Lung (tissue), 12 donors: ENCODE results near the gene VPS45. TPM values are rescaled to one million over a fixed set of nuclear protein-coding genes. Genes with fewer than 3 reads are reported as not detected.

Experiments used
- ATAC-seq: fragments of 200-7000 bp; cut with Tn5 transposase; one replicate; pipeline ENCODE4 v1.9.1; 2020; ENCODE audit warnings: moderate number of reproducible peaks; ENCODE audit not compliant: insufficient read depth, low FRiP score
- DNase-seq, 3 donors: peaks; one replicate each; pipeline ENCODE4 v3.0.0-alpha.2; 2013 to 2017
- H3K27ac ChIP-seq, 2 donors: one replicate each; pipeline ENCODE4 v1.5.1; 2013; ENCODE audit warnings: mild to moderate bottlenecking in 2 of 2, moderate library complexity in 2 of 2, control low read depth in 1 of 2, inconsistent platforms in 1 of 2, low read depth in 1 of 2, low read length in 1 of 2
- H3K27me3 ChIP-seq, 3 donors: one replicate each; pipeline ENCODE4 v1.5.1; 2013; ENCODE audit warnings: low read length in 2 of 3; ENCODE audit not compliant: control insufficient read depth in 3 of 3, insufficient read depth in 3 of 3
- H3K36me3 ChIP-seq, 4 donors: one replicate each; pipeline ENCODE4 v1.5.1; 2013; ENCODE audit warnings: low read length in 4 of 4, mild to moderate bottlenecking in 1 of 4, moderate library complexity in 1 of 4; ENCODE audit not compliant: control insufficient read depth in 4 of 4, insufficient read depth in 4 of 4
- H3K4me1 ChIP-seq, 5 donors: one replicate each; pipeline ENCODE4 v1.5.1; 2013; ENCODE audit warnings: low read length in 5 of 5, mild to moderate bottlenecking in 2 of 5, moderate library complexity in 1 of 5; ENCODE audit not compliant: control insufficient read depth in 5 of 5, insufficient read depth in 5 of 5
- H3K4me3 ChIP-seq: one replicate; pipeline ENCODE4 v1.5.1; 2013; ENCODE audit warnings: mild to moderate bottlenecking, control low read depth, moderate library complexity
- H3K9ac ChIP-seq, 2 donors: one replicate each; pipeline ENCODE4 v1.5.1; 2013; ENCODE audit warnings: low read length in 2 of 2, control low read depth in 1 of 2; ENCODE audit not compliant: insufficient read depth in 1 of 2
- H3K9me3 ChIP-seq, 4 donors: one replicate each; pipeline ENCODE4 v1.5.1; 2013; ENCODE audit warnings: low read length in 3 of 4, mild to moderate bottlenecking in 1 of 4, moderate library complexity in 1 of 4; ENCODE audit not compliant: control insufficient read depth in 4 of 4, insufficient read depth in 3 of 4
- CTCF ChIP-seq: IDR thresholded peaks from 2 replicates; pipeline ENCODE4 v1.5.1; 2012; ENCODE audit warnings: mild to moderate bottlenecking; ENCODE audit errors: control extremely low read depth, extremely low read depth
- WGBS, 2 donors: extraction: QIAGEN DNeasy Blood & Tissue Kit; methylation state at CpG; one replicate each; pipeline ENCODE4 v1.1.7; 2013; 5-methylcytosine and 5-hydroxymethylcytosine counted together
- polyA plus RNA-seq, 2 donors: library from polyadenylated mRNA; stranded (reverse); fragments of 200-250 nt; gene quantifications; one replicate each; pipeline ENCODE4 v1.2.1, GENCODE V29; 2013
- total RNA-seq, 2 donors: library from RNA; depleted of rRNA in 1 of 2; stranded (reverse); fragments of >200 nt in 1 of 2; gene quantifications; one replicate each; pipeline ENCODE4 v1.2.1, GENCODE V29; 2014 to 2021
- donor health status: control.
- donor health status: control.
- donor health status: Bipolar disorder and iron deficiency.
- donor health status: healthy.
- donor health status: DM: yes; HTN: yes; CAD: no.

VPS45 gene
- total and polyA plus RNA-seq, 4 donors, result 16.3 to 86.7 (median 26.1) TPM

- TF ChIP-seq CTCF, result no peak
- no peak overlapping the region for H3K27ac ChIP-seq
- H3K27me3 ChIP-seq, result no peaks in the 10 kb centered on the region
- 93 to 99% methylated on average over 2 of the region's 2 CpGs for WGBS, 2 donors
- no peaks in the 10 kb centered on the region for H3K9me3 ChIP-seq
- peaks cover 0 to 2% (median 0%) of the 10 kb centered on the region in 5 donors for H3K4me1 ChIP-seq
- H3K36me3 ChIP-seq, result peaks cover 8 to 29% (median 15%) of the 10 kb centered on the region in 4 donors
- no peak for ATAC-seq
- no peak overlapping the region for H3K9ac ChIP-seq
- DNase-seq, result no peak
- H3K4me3 ChIP-seq, result no peak overlapping the region
Observed at GRCh38 chr1:150087415-150087814, 19.8 kb downstream of the VPS45 start.

- H3K27ac ChIP-seq, result no peak overlapping the region
- TF ChIP-seq CTCF, result no peak
- H3K36me3 ChIP-seq, result peaks cover 6 to 23% (median 15%) of the 10 kb centered on the region in 4 donors
Observed at GRCh38 chr1:150089846-150090520, 22.4 kb downstream of the VPS45 start.

GRCh38 chr1:150092180-150092791, 24.7 kb downstream of the VPS45 start:
- no peaks in the 10 kb centered on the region for H3K27me3 ChIP-seq
- H3K4me1 ChIP-seq, result peaks cover 0 to 2% (median 0%) of the 10 kb centered on the region in 5 donors
- ATAC-seq (no peak), DNase-seq (no peak)
- peaks cover 8 to 25% (median 17%) of the 10 kb centered on the region in 4 donors for H3K36me3 ChIP-seq
- 57% methylated on average over 3 of the region's 3 CpGs for WGBS, 2 donors
- no peak for TF ChIP-seq CTCF
- no peak overlapping the region for H3K9ac ChIP-seq
- H3K9me3 ChIP-seq, result no peaks in the 10 kb centered on the region
- no peak overlapping the region for H3K27ac ChIP-seq
- H3K4me3 ChIP-seq, result no peak overlapping the region

More at GRCh38 chr1:150089846-150090520, 22.4 kb downstream of the VPS45 start:
- ATAC-seq, result no peak
- Histone ChIP-seq H3K27me3 (no peaks in the 10 kb centered on the region), H3K4me3 (no peak overlapping the region), H3K9ac (no peak overlapping the region), H3K9me3 (no peaks in the 10 kb centered on the region), H3K4me1 (peaks cover 0 to 2% (median 0%) of the 10 kb centered on the region in 5 donors)
- 89 to 94% methylated on average over 3 of the region's 3 CpGs for WGBS, 2 donors
- no peak for DNase-seq
